ENCODE data around the gene BEX2.
A peak's percentile ranks its signal among the peaks of the same experiment; 100 is the strongest.
"Not testable (repeated sequence)": the region's sequence is repeated elsewhere in the genome, so short reads cannot be mapped to it uniquely, and the experiment has no call there.

Gene BEX2

DNA sequence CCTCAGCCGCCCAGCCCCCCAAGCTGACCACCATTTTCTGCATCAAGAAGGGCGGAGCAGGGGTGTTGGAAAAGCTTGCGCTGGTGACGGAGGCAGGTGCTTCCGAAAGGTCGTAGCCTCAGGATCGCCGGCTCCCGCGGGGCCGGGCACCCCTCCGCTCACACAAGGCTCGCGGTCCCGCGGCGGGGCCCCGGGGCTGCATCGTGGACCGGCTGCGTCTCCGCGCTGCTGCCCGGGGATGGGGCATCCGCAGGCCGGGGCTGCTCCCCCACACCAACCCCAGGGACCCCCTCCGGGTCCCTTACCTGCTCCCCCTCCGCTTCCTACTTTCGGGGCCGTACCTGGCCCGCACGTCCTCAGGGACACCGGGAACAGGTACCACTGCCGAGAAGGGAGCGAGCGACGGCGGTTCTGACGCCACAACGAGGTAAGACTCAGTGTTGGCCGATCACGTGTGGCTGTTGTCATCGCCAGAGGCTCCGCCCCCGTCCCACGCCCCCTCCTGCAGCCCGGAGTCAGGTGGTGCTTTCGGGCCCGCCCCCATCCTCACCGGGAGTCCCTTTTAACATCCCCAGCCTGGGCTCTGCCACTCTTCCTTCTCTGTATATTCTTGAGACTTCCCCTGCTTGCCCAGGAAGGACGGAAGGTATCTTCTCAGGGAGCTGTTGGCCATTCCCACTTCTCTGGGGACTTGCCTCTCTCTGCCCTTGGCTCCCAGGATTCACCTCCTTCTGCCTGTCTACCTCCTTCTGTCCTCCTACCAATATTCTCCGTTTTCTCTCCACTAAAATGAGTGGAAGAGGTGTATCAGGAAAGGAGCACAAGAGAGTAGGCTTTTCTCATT is at the start of gene BEX2:
TSS of gene BEX2 (minus strand) at position 436 of the 844 bp plus-strand sequence. CDS start 1,014 bp downstream, outside the sequence.
- DNase-seq, result peak; percentile 87

DNA sequence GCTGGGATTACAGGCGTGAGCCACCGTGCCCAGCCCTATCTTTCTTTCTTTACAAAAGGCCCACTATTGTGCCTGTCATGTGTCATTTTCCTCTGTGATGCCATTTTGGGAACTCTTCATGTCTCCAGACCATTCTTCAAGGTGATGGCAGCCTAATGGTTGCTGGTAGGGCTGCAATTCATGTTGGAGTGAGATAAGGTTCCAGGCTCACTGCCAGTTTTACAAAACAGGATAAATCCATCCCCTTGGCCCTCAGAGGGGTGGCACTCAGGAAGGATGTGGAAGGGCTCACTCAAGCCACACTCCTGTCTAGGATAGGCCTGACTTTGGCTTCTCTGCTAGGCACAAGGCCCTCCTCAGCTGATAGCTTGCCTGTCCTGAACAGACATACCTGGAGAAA is 49.3 kb upstream of the BEX2 start:
- DNase-seq, result no peak

DNA sequence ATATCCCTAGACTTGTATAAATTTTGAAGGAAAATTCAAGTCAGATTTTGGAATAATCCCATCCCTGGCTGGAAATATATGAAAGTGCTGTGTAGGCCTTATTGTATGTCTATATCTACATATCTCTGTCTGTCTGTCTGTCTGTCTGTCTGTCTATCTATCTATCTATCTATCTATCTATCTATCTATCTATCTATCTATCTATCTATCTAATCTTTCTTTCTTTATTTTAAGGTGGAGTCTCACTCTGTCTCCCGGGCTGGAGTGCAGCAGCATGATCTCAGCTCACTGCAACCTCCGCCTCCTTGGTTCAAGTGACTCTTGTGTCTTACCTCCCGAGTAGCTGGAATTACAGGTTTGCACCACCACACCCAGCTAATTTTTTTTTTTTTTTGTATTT is 48.8 kb upstream of the BEX2 start:
- not testable (repeated sequence) for DNase-seq

DNA sequence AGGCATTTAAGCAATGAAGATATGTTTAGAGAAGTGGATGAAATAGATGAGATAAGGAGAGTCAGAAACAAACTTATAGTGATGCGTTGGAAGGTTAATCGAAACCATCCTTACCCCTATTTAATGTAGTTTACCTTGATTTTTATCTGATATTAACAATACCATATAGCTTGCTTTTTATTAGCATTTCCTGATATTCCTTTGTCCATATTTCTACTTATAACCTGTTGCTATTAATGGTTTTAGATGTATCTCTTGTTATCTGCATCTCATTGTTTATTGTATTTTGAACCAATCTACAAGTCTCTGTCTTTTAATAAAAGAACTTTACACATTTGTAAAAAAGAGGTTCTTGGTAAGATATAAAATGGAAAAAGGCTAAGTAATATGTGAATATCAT is 47.1 kb upstream of the BEX2 start:
- no peak for DNase-seq

DNA sequence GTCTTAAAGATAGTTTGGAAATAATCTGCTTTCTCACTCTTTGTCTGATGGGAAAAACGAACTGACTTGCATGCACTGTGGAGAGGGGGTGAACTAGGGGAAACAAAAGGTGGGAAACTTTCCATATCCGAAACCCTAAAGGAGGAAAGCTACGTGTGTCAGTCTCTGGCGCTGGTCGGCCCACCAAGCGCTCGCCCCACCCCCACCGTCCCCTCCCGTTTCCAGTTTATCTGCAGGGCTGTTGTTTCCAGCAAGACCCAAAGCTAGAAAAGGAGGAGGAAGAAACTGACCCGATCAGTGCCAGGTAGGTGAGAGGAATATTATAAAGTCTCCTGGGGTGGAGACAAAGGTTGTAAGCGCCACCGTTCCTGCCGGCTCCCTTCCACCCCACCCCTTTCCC is 46.1 kb upstream of the BEX2 start:
- no peak for DNase-seq

DNA sequence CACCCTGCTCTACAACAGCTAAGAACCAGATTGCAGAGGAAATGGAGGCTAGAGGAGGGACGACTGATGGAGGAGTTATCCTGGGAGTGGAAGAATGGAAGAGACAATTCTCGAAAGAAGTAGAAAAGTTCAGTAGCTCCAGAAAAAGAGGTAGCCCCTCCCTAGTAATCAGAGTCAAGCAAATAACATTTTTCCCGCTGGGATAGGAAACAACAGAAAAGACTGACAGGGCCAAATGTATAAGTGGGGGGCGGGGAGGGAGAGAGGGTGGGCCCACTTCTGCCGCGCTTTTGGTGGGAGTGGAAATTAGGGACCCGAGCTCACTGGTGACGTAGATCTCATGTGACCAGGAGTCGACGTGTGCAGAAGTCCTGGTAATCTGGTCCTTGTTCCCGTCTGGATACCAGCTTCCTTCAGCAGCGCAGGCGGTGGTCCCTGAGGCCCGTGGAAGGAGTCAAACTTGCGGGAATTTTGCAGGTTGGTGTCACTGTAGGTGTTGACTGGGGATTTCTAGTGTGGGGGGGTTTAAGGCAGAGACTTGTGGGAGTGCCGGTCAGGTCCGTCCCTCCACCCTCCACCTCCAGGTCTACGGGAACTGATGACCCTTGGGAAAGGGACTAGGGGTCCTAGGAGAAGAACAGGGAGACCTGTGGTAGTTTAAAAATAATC is 45.5 kb upstream of the BEX2 start, which contains the start of gene TCEAL9:
TSS of gene TCEAL9 (plus strand) at position 377 of the 669 bp plus-strand sequence. CDS start 1,179 bp downstream, outside the sequence.
- DNase-seq, result no peak

DNA sequence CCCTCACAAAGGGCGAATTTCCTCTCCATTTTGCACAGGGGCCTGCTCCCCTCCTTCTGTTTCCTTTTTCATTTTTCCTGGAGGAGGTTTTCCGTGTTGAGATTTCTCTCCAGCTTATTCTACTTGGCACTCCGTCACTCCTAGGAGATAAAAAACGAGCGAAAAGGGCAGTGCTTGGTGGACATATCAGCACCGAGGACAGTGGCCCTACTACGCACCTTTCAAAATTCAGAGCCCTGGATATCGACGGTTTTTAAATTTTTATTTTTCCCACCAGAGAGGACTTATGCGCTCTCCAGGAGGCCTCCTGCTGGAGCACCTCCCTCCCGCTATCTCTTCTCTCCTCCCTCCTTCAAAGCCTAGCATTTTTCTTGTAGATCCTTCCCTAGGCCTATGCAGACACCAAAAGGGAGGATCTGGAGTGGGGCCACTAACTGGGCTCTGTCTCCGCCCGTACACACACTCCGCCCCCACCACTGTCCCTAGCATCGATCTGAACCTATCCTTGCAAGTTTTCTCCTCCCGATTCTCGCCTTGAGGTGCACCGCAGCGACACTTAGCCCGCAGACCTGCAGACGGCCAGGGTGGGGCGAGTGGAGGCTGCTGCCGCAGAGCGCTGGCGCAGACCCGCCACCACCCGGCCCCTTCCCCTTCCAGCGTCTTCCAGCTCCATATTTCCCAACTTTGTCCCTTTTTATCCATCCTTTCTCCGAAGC is 37.0 kb upstream of the BEX2 start:
- DNase-seq, result no peak

DNA sequence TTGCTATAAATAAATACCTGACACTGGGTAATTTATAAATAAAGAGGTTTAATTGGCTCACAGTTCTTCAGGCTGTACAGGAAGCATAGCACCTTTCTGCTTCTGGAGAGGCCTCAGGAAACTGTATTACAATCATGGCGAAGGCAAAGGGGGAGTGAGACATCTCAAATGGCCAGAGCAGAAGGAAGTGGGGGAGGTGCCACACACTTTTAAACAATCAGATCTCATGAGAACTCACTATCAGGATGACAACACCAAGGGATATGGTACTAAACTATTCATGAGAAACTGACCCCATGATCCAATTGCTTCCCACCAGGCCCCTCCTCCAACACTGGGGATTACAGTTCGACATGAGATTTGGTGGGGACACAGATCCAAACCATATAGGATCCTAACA is 33.8 kb upstream of the BEX2 start:
- no peak for DNase-seq

DNA sequence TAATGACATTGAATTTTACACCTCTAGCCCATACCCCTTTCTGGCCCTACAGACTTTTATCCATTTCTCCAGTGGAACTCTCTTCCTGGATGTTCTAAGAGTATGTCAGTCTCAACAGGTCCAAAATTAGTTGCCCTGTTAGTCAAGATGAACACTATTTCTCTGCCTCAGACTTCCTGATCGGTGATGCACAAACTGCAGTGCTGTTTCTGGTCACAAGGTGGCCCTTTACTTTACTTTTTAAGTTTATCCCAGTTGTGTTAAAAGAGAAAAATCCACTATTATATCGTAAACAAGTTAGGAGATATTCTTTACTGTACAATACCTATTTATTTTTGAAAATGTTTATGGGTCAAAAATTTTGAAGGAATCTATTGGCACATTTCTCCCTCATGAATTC is 32.3 kb upstream of the BEX2 start:
- peak; percentile 39 for DNase-seq

DNA sequence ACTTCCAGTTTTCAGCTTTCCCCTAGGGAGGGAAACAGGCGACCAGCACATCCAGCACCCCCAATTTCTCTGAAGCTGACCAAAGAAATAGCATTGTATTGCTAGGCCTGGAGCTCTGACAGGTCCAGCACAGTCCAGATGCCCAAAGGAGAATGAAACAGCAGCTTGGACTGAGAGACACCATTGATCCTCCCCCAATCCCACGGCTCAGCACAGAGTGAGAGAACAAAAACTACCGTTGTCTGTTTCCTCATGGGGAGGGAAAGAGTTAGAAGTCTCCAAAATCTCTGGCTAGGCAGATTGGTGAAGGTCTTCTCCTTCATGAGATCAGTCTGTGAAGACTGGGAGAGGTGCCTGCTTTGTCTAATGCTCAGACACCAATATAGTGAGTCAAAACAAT is 27.9 kb upstream of the BEX2 start:
- no peak for DNase-seq

DNA sequence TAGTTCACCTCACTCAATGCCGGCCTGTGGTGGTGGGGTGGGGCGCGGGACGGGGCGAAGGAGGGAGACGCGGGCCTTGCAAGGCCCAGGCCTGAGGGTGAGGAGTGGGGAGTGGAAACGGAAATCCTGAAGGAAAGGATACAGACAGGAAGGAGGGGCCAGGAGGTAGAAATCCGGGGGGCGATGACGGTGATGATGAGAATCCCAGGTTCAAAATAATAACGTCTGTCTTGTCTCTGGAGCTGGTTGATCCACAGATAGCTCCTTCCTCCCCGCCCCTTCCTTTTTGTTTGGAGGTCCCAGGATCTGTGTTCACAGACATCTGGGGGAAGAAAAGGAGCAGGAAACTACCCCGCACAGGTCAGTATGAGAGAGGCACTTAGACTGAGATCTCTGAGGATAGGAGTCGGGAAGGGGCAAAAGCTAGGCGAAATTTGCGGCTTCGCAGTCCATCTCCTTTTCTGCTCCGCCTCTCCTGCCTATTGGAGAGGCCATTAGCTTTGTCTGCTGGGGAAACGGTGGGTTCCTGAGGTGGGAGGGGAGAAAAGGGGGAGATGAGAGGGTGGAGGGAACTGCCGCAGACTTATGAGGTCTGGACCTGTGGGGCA is 20.0 kb upstream of the BEX2 start:
- no peak for DNase-seq

DNA sequence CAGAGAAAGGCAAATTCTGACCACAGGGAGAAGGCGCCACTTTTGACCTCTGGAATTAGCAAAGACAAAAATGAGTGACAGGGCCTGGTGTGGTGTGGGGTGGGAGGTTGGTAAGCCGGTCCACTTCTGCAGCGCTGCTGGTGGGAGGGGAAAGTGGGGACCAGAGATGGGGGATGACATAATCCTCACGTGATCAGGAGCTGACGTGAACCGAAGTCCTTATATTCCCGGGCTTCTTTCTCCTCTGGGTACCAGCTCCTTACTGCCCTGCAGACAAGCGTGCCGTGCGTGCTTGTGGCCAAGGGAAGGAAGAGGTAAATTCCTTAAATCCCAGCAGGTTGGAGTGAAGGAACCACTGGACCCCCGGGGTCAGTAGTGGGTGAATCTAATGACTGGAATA is 19.2 kb upstream of the BEX2 start, which contains the start of gene TCEAL7:
TSS of gene TCEAL7 (plus strand) at position 249 of the 400 bp plus-strand sequence. CDS start 1,165 bp downstream, outside the sequence.
- DNase-seq, result no peak

DNA sequence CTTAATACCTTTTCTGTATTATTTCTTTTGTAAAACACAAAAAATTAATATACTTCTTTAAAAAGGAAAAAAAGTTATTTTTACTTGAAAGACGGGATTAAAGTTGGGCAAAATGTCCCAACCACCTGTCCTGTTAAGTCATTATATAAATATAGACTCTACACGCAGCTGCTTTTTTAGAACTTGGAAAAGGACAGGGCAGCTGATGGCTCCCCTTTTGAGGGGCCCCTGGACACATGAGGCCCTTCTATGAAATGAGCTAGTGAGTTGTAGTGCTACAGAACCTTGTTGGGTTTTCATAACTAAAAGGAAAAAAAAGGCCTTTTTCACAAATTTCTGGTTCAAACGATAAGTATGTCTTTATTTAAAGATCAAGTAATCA is 600 bp upstream of the BEX2 start:
- DNase-seq, result no peak

DNA sequence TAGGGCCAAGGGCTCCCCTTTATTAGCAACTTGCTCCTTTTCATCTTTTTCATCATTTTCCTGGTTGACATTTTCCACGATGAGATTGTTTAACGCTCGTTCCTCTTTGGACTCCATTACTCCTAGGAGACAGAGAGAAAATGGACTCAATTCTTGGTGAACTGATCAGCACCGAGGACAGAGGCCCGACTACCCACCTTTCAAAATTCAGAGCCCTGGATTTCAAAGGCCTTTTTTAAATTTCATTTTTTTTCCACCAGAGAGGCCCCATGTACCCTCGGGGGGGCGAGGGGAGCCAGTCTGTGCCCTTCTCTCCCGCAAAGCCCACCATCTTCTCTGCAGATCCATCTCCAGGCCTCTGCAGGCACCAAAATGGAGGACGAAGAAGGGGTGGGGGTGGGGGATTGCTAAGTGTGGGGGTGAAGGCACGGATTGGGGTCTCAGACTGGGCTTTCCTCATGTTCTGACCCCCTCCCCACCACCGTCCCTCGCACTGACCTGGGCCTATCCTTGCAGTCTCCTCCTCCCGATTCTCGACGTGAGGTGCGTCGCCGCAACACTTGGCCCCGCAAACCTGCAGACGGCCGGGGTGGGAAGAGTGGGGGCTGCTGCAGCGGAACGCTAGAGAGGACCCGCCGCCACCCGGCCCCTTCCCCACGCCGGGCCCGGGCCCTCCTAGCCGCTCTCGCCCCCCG is 783 bp downstream of the BEX2 start:
- DNase-seq, result no peak

DNA sequence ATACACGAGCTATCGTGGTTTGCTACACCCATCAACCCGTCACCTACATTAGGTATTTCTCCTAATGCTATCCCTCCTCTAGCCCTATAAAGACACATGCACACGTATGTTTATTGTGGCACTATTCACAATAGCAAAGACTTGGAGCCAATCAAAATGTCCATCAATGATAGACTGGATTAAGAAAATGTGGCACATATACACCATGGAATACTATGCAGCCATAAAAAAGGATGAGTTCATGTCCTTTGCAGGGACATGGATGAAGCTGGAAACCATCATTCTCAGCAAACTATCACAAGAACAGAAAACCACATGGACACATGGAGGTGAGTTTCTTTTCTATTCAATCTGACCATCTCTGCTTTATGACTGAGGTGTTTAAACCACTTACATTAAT is 5.1 kb downstream of the BEX2 start:
- not testable (repeated sequence) for DNase-seq

DNA sequence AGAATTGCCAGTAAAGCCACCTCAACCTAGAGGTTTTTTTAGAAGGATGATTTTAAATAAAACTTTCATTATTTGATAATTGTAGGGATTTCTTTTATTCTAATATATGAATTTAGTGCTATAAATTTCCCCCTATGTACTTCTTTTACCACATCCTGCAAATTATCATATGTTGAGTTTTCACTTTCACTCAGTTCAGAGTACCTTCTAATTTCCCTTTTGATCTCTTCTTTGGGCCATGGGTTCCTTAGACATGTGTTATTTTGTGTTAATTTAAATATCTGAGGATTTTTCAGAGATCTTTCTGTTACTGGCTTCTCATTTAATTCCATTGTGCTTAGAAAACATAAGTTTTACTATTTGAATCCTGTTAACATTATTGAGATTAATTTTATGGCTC is 6.1 kb downstream of the BEX2 start:
- DNase-seq, result no peak

DNA sequence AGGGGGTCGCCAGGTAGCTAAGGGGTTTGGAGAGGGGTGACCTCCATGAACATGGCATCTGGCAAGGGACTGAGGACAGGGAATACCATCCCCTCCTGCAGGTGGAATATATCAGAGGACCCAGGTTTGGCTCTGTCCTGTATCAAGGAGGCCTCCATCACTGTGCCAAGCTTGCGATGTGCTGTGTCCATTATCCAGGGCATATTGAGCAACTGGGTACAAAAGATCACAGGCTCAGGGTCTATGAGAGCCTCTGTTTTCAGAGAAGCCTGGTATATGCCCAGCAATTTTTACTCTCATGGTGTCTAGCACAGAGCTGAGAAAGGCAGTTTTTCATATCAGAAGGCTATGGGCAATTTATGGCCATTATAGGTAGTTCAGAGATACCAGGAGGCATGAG is 17.7 kb downstream of the BEX2 start:
- no peak for DNase-seq

DNA sequence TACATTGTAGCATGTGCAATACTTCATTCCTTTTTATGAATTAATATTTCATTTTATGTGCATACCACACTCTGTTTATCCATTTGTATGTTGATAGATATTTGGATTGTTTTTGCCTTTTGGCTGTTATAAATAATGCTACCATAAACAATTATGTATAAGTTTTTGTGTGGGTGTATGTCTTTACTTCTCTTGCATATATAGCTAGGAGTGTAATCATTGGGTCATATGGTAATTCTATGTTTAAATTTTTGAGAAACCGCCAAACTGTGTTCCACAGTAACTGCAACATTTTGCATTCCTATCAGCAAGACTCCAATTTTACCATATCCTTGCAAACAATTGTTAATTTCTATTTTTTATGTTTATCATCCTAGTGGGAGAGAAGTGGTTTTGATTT is 31.2 kb downstream of the BEX2 start:
- DNase-seq, result no peak

DNA sequence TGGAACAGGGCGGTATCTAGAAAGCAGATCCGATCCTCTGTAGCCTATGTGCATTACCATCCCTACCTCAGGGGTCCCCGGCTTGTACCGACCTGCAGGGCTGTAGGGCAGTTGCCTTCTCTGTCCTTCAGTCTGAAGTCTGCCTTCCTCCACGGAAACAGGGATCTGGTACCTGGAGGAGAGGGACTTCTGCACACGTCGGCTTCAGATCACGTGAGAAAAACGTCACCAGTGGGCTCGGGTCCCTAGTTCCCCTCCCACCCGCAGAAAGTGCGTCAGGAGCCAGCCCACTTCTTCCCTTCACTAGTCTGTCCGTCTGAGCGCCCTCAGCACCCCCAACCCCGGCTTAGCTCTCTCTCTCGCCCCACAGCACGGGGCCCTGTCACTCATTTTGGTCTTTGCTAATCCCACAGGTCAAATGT is 34.2 kb downstream of the BEX2 start, which contains the start of gene TCEAL5:
TSS of gene TCEAL5 (minus strand) at position 170 of the 422 bp plus-strand sequence. CDS start 2,187 bp downstream, outside the sequence.
- DNase-seq, result no peak

DNA sequence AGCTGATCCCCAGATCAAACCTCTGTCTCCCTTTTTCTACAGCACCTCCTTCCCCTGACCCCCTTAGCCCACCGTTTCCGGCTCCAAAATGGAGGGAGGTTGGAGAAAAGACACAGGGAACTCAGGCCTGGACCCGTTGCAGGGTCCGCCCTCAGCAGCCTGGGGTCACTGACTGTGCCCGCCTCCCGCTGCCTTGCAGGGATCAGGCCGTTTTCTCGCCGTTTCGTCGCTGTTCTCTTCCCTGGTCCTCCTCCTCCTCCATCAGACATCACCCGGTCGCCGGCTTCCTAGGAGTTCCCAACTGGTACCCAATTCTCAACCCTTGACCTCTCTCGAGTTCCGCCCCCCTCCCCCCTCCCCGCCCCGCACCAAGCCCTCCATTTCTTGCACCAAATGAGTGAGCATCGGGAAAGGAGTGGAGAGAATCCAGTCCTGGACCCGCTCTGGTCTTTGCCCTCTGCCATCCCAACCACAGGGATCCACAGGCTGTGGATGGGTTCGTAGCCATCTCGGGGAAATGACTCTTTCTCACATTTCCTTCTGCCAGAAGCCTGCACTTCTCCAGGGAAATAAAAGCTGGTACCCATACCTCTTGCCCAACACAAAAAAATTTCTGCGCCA is 34.7 kb downstream of the BEX2 start:
- DNase-seq, result no peak

DNA sequence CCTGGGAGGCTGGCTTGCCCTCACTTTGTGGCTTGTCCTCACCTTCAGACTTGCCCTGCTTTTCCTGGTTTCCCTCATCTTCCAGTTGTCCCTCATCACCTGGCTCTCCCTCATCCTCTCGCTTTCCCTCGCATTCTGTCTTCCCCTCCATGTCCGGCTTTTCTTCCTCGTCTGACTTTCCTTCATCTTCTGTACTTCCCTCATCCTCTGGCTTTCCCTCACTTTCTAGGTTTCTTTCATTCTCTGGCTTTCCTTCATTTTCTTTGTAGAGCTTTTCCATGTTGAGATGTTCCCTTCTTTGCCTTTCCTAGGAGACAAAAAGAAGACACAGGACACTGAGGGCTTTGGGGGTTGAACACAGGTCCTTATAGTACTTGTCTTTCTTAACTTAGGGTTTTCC is 36.5 kb downstream of the BEX2 start:
- no peak for DNase-seq

Measured in CD4-positive, alpha-beta T cell treated with Interleukin-21 for 1 hour (primary cell).